C4-2B (cell line): ENCODE measurements around the gene TPM1.

Experiments used
- H3K27ac ChIP-seq: fragments of 450-650 bp; 2 replicates; pipeline ENCODE4 v1.5.1; 2017
- ZFX ChIP-seq: fragments of 450-650 bp; IDR thresholded peaks from 2 replicates; pipeline ENCODE4 v1.6.1; 2017
- TF ChIP-seq, protein P1 (sequence below): fragments of 450-650 bp; conservative IDR thresholded peaks from 2 replicates; pipeline ENCODE4 v1.5.1; 2017; ENCODE audit warnings: mild to moderate bottlenecking

Gene TPM1

DNA sequence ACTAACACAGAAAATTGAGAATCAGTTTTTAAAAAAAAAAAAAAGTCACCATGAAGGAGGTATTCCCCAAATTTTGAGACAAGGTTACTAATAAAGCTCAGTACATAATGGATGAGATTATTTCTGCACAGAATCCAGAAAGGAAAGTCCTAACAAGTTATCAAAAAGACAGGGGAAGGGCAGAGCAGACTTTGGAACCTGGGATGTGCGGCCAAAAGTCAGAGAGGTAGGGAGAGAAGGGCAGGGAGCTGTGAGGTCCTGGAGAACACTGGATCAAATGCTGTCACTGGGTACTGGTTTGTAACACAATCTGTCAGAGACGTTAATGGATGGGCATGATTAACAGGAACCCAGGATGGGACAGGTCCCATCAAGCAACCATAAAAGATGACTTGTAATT lies 67.0 kb downstream of the TPM1 start:
- no peak overlapping the region for H3K27ac ChIP-seq
- TF ChIP-seq, protein P1, sequence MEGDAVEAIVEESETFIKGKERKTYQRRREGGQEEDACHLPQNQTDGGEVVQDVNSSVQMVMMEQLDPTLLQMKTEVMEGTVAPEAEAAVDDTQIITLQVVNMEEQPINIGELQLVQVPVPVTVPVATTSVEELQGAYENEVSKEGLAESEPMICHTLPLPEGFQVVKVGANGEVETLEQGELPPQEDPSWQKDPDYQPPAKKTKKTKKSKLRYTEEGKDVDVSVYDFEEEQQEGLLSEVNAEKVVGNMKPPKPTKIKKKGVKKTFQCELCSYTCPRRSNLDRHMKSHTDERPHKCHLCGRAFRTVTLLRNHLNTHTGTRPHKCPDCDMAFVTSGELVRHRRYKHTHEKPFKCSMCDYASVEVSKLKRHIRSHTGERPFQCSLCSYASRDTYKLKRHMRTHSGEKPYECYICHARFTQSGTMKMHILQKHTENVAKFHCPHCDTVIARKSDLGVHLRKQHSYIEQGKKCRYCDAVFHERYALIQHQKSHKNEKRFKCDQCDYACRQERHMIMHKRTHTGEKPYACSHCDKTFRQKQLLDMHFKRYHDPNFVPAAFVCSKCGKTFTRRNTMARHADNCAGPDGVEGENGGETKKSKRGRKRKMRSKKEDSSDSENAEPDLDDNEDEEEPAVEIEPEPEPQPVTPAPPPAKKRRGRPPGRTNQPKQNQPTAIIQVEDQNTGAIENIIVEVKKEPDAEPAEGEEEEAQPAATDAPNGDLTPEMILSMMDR, result no peak
- no peak for TF ChIP-seq ZFX

DNA sequence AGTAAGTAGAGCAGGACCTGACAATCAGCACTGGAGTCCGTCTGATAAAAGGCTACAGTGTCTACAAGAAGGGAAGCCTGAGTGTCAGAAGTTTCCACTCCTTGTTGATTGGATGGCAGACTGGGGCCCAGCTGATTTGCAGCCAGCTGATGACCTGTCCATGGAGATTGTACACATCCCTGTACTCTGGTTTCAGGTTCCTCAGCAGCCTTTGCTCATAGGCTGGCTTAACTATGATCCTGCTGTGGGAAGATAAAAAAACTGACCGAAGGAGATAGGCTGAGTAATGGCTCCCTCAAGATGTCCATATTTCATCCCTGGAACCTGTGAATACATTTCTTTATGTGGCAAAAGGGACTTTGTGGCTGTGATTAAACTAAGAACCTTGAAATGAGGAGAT lies 67.4 kb downstream of the TPM1 start:
- TF ChIP-seq ZFX, result no peak
- TF ChIP-seq, protein P1, result no peak
- H3K27ac ChIP-seq, result no peak overlapping the region

DNA sequence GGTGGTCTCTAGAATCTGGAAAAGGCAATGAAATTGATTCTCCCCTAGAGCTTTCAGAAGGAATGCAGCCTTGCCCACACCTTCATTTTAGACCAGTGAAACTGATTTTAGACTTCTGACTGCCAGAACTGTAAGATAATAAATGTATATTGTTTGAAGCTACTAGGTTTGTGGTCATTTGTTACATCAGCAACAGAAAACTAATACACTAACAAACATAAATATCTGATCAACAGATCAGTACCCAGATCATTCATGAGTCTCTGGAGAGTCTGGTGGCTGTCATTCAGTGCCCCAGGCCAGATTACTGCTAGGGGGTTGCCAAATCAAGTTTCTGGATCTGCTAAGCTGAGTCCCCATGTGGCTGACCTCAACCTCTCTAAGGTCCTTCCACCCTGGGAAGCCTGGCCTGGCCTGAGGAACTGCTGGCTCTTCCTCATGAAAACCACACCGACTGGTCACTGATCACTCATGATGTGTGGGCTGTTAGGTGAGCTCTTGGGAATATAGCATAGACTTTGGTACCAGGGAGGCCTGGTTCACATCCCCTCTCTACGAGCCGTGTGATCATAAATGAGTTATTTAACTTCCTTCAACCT lies 68.0 kb downstream of the TPM1 start:
- no peak for TF ChIP-seq ZFX
- TF ChIP-seq, protein P1, result no peak
- H3K27ac ChIP-seq, result no peak overlapping the region

DNA sequence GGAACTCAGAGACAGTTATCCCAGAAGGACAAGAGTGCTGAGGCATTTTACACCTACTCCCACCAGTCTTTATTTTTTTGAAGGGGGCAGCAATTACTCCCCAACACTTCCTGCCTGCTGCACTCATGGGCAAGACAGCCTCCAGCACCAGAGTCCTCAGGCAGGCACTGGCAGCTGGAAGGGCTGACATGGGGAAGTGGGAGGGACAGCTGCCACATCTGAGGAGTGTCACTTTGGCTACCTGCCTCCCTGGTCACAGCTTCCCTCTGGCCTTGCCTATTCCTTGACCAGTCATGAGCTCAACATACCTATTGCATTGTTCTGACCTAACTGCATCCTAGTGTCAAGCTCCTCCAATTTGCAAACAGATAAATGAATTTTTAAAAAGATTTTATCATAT lies 68.9 kb downstream of the TPM1 start:
- TF ChIP-seq ZFX, result no peak
- TF ChIP-seq, protein P1, result no peak
- no peak overlapping the region for H3K27ac ChIP-seq

DNA sequence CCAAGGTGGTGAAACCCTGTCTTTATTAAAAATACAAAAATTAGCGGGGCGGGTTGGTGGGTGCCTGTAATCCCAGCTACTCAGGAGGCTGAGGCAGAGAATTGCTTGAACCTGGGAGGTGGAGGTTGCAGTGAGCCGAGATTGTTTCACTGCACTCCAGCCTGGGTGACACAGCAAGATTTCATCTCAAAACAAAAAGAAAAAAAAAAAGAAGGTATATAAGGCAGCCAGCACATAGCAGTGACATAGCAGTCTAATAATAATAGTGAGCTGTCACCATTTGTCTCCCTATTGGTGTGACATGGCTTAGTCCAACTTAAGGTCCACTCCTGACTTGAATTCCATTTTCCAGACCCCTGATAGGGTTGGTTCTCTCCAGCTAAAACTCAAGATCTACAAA lies 70.3 kb downstream of the TPM1 start:
- TF ChIP-seq, protein P1, result no peak
- no peak for TF ChIP-seq ZFX
- H3K27ac ChIP-seq, result no peak overlapping the region

DNA sequence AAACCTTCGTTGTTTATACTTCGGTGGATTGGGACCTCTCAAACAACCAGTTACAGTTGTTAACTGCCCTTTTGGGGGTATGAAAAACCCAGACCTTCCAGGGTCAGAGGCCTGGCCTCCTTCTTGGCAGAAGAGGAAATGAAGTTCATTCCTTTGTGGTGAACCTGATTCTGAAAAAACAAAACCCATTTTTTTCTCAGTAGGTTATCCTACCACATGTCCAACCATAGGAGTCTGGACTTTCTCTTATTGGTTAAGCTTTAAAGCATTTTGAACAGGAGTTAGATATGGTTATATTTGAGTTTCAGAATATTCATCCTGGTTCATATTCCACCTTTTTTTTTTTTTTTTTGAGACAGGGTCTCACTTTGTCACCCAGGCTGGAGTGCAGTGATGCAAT lies 71.9 kb downstream of the TPM1 start:
- H3K27ac ChIP-seq, result no peak overlapping the region
- no peak for TF ChIP-seq ZFX
- TF ChIP-seq, protein P1, result no peak
